K562 (cell line): ENCODE results near the gene PRKAA1. TPM values are rescaled to one million over a fixed set of nuclear protein-coding genes. Genes with fewer than 3 reads are reported as not detected.

ENCODE experiments used
- CCAR2 ChIP-seq: fragments of 200-400 bp; formaldehyde crosslinking; IDR thresholded peaks from 2 replicates; pipeline ENCODE4 v1.6.1; 2017; ENCODE audit warnings: mild to moderate bottlenecking, low read depth, low read length
- CHD2 ChIP-seq: IDR thresholded peaks from 2 replicates; pipeline ENCODE4 v1.6.1; 2011; ENCODE audit warnings: low read depth, low read length
- EWSR1 ChIP-seq: fragments of 450-650 bp; IDR thresholded peaks from 2 replicates; pipeline ENCODE4 v1.6.1; 2018; ENCODE audit warnings: borderline replicate concordance, mild to moderate bottlenecking, low read depth, moderate library complexity; ENCODE audit not compliant: partially characterized antibody
- FOXA3 ChIP-seq, 2 experiments: fragments of 450-650 bp in 1 of 2; sonication (generic) in 1 of 2; formaldehyde crosslinking; IDR thresholded peaks in 1 of 2; conservative IDR thresholded peaks in 1 of 2; 2 replicates each; pipeline versions ENCODE4 v1.4.0 to v1.8.0; 2020 to 2022; ENCODE audit warnings: mild to moderate bottlenecking in 2 of 2, missing genetic modification reagents in 1 of 2
- HNRNPK ChIP-seq: fragments of 200-400 bp; formaldehyde crosslinking; IDR thresholded peaks from one replicate; pipeline ENCODE4 v1.6.1; 2018; ENCODE audit warnings: mild to moderate bottlenecking, low read depth, low read length; ENCODE audit not compliant: poor library complexity, severe bottlenecking
- MAZ ChIP-seq, 2 experiments: fragments of 450-650 bp in 1 of 2; sonication (generic) in 1 of 2; formaldehyde crosslinking; IDR thresholded peaks in 1 of 2; conservative IDR thresholded peaks in 1 of 2; 2 replicates each; pipeline versions ENCODE4 v1.4.0 to v1.5.0; 2020; ENCODE audit warnings: mild to moderate bottlenecking in 1 of 2, missing genetic modification reagents in 1 of 2
- RBM17 ChIP-seq: fragments of 200-400 bp; formaldehyde crosslinking; IDR thresholded peaks from 2 replicates; pipeline ENCODE4 v1.6.1; 2017; ENCODE audit warnings: low read depth, mild to moderate bottlenecking, low read length, borderline replicate concordance
- ZFX ChIP-seq: sonication (generic); formaldehyde crosslinking; IDR thresholded peaks from 2 replicates; pipeline ENCODE4 v1.8.0; 2022; ENCODE audit warnings: mild to moderate bottlenecking, missing genetic modification reagents, moderate library complexity
- polyA plus RNA-seq, 8 experiments: library from polyadenylated mRNA; depleted of rRNA in 4 of 8; stranded (reverse) in 5 of 8; unstranded in 3 of 8; fragments of >200 nt; fragmentation: Nextera tagmentation in 2 of 8; fragmentation: Illumina TruSeq in 1 of 8; extraction: Ambion mirVana in 2 of 8; extraction: Trizol in 1 of 8; gene quantifications; 2 replicates each; pipeline versions ENCODE4 v1.2.1 to v1.2.3, GENCODE V29; 2011 to 2014; ENCODE audit warnings: inconsistent platforms in 1 of 8, missing spikeins in 1 of 8
- total RNA-seq, 7 experiments: library from RNA; depleted of rRNA in 6 of 7; stranded (reverse); fragments of >200 nt in 6 of 7; fragmentation: Illumina TruSeq in 2 of 7; extraction: Trizol in 2 of 7; gene quantifications; 2 replicates each; pipeline versions ENCODE4 v1.2.1 to v1.2.3, GENCODE V29; 2011 to 2021; ENCODE audit warnings: low replicate concordance in 1 of 7
- TF ChIP-seq, protein P1 (sequence below), 3 experiments: fragments of 200-800 bp in 1 of 3; fragments of 250-450 bp in 1 of 3; fragments of 450-650 bp in 1 of 3; sonication (Bioruptor Pico) in 1 of 3; sonication (Bioruptor generic) in 1 of 3; formaldehyde crosslinking in 1 of 3; IDR thresholded peaks; 2 replicates each; pipeline versions ENCODE4 v1.6.1 to v1.8.0; 2016 to 2022; ENCODE audit warnings: mild to moderate bottlenecking in 2 of 3, missing genetic modification characterization in 2 of 3, missing compliant biosample characterization in 1 of 3, moderate library complexity in 1 of 3
- TF ChIP-seq, protein P2 (sequence below): fragments of 200-800 bp; sonication (Bioruptor generic); IDR thresholded peaks from 2 replicates; pipeline ENCODE4 v1.6.1; 2016; ENCODE audit warnings: missing genetic modification characterization, missing compliant biosample characterization
- TF ChIP-seq, protein P3 (sequence below): fragments of 450-650 bp; IDR thresholded peaks from 2 replicates; pipeline ENCODE4 v1.6.1; 2016; ENCODE audit warnings: low read depth, mild to moderate bottlenecking, moderate library complexity
- TF ChIP-seq, protein P4 (sequence below): sonication (generic); formaldehyde crosslinking; IDR thresholded peaks from 2 replicates; pipeline ENCODE4 v1.9.0; 2022; ENCODE audit warnings: mild to moderate bottlenecking, missing genetic modification reagents

The PRKAA1 gene
- total and polyA plus RNA-seq, 9 of the 15 experiments (the other 6 are each of a cell fraction or from before 2014, with no cell fraction given) = 24.5 to 84.0 (median 51.4) TPM

DNA sequence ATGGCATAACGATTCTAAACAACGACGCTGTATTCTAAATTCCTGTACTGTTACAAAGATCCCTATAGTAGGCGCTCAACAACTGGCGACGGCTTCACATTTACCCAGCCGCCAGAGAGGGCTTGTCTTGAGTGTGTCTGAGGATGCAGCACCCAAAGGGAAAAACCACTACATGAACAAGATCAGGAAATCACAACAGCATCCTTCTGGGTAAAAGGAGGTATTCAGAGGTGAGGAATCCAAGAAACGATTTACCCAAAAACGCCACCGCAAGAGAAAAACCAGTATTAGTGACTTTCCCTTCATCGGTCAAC lies 43.1 kb downstream of the PRKAA1 start (continued):
- TF ChIP-seq, protein P1, sequence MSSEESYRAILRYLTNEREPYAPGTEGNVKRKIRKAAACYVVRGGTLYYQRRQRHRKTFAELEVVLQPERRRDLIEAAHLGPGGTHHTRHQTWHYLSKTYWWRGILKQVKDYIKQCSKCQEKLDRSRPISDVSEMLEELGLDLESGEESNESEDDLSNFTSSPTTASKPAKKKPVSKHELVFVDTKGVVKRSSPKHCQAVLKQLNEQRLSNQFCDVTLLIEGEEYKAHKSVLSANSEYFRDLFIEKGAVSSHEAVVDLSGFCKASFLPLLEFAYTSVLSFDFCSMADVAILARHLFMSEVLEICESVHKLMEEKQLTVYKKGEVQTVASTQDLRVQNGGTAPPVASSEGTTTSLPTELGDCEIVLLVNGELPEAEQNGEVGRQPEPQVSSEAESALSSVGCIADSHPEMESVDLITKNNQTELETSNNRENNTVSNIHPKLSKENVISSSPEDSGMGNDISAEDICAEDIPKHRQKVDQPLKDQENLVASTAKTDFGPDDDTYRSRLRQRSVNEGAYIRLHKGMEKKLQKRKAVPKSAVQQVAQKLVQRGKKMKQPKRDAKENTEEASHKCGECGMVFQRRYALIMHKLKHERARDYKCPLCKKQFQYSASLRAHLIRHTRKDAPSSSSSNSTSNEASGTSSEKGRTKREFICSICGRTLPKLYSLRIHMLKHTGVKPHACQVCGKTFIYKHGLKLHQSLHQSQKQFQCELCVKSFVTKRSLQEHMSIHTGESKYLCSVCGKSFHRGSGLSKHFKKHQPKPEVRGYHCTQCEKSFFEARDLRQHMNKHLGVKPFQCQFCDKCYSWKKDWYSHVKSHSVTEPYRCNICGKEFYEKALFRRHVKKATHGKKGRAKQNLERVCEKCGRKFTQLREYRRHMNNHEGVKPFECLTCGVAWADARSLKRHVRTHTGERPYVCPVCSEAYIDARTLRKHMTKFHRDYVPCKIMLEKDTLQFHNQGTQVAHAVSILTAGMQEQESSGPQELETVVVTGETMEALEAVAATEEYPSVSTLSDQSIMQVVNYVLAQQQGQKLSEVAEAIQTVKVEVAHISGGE (CRISPR knock-in tag; IDR thresholded peaks at IDR 0.05) = no peak
- no peak for TF ChIP-seq ZFX (CRISPR knock-in tag)
- TF ChIP-seq HNRNPK = no peak
- TF ChIP-seq, protein P2, sequence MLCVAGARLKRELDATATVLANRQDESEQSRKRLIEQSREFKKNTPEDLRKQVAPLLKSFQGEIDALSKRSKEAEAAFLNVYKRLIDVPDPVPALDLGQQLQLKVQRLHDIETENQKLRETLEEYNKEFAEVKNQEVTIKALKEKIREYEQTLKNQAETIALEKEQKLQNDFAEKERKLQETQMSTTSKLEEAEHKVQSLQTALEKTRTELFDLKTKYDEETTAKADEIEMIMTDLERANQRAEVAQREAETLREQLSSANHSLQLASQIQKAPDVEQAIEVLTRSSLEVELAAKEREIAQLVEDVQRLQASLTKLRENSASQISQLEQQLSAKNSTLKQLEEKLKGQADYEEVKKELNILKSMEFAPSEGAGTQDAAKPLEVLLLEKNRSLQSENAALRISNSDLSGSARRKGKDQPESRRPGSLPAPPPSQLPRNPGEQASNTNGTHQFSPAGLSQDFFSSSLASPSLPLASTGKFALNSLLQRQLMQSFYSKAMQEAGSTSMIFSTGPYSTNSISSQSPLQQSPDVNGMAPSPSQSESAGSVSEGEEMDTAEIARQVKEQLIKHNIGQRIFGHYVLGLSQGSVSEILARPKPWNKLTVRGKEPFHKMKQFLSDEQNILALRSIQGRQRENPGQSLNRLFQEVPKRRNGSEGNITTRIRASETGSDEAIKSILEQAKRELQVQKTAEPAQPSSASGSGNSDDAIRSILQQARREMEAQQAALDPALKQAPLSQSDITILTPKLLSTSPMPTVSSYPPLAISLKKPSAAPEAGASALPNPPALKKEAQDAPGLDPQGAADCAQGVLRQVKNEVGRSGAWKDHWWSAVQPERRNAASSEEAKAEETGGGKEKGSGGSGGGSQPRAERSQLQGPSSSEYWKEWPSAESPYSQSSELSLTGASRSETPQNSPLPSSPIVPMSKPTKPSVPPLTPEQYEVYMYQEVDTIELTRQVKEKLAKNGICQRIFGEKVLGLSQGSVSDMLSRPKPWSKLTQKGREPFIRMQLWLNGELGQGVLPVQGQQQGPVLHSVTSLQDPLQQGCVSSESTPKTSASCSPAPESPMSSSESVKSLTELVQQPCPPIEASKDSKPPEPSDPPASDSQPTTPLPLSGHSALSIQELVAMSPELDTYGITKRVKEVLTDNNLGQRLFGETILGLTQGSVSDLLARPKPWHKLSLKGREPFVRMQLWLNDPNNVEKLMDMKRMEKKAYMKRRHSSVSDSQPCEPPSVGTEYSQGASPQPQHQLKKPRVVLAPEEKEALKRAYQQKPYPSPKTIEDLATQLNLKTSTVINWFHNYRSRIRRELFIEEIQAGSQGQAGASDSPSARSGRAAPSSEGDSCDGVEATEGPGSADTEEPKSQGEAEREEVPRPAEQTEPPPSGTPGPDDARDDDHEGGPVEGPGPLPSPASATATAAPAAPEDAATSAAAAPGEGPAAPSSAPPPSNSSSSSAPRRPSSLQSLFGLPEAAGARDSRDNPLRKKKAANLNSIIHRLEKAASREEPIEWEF = no peak
- TF ChIP-seq, protein P3, sequence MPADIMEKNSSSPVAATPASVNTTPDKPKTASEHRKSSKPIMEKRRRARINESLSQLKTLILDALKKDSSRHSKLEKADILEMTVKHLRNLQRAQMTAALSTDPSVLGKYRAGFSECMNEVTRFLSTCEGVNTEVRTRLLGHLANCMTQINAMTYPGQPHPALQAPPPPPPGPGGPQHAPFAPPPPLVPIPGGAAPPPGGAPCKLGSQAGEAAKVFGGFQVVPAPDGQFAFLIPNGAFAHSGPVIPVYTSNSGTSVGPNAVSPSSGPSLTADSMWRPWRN = no peak
- TF ChIP-seq FOXA3 (CRISPR knock-in tag; conservative IDR thresholded peaks at IDR 0.05 in 1 of 2, IDR thresholded peaks at IDR 0.05 in 1 of 2) = no peak
- TF ChIP-seq RBM17 = no peak
- TF ChIP-seq CHD2 = no peak
- TF ChIP-seq CCAR2 = no peak
- no peak for TF ChIP-seq EWSR1
- TF ChIP-seq MAZ (CRISPR knock-in tag; conservative IDR thresholded peaks at IDR 0.05 in 1 of 2, IDR thresholded peaks at IDR 0.05 in 1 of 2) = peak in 1 of 2 experiments; percentile 47; a peak in 1 of 4 replicates
- TF ChIP-seq, protein P4, sequence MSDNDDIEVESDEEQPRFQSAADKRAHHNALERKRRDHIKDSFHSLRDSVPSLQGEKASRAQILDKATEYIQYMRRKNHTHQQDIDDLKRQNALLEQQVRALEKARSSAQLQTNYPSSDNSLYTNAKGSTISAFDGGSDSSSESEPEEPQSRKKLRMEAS (CRISPR knock-in tag) = no peak
